M059J (cell line): ENCODE data around the gene CACNA1I. TPM values are rescaled to one million over a fixed set of nuclear protein-coding genes. Genes with fewer than 3 reads are reported as not detected.

Experiments
- DNase-seq: peaks from one replicate; pipeline ENCODE4 v3.0.0-alpha.2; 2012; ENCODE audit warnings: low read depth
- total RNA-seq: library from RNA; depleted of rRNA; stranded (reverse); fragments of >200 nt; shearing (Covaris generic); gene quantifications from 2 replicates; pipeline ENCODE4 v1.2.3, GENCODE V29; 2014

CACNA1I gene
- total RNA-seq, 1 experiment from 2014 or later: 0.02 TPM

GRCh38 chr22:39535831-39536449 lies 34.6 kb upstream of the CACNA1I start:
- DNase-seq: no peak

GRCh38 chr22:39536711-39537110 lies 33.8 kb upstream of the CACNA1I start:
- no peak for DNase-seq

- DNase-seq: no peak
Measured at GRCh38 chr22:39537975-39538374, 32.6 kb upstream of the CACNA1I start.

- peak; percentile 23 for DNase-seq
Measured at GRCh38 chr22:39543095-39543494, 27.5 kb upstream of the CACNA1I start.

- DNase-seq: peak; percentile 25
Measured at GRCh38 chr22:39545386-39546365, 24.9 kb upstream of the CACNA1I start.

GRCh38 chr22:39546889-39547586 lies 23.5 kb upstream of the CACNA1I start:
- DNase-seq: peak; percentile 46

GRCh38 chr22:39547587-39547947 lies 23.0 kb upstream of the CACNA1I start:
- DNase-seq: no peak

- no peak for DNase-seq
Measured at GRCh38 chr22:39553429-39553828, 17.1 kb upstream of the CACNA1I start.

GRCh38 chr22:39554151-39554550 lies 16.4 kb upstream of the CACNA1I start:
- DNase-seq: no peak

- no peak for DNase-seq
Measured at GRCh38 chr22:39556970-39557841, 13.3 kb upstream of the CACNA1I start.

GRCh38 chr22:39558254-39558727 lies 12.3 kb upstream of the CACNA1I start:
- DNase-seq: no peak

GRCh38 chr22:39558950-39559349 lies 11.6 kb upstream of the CACNA1I start:
- DNase-seq: no peak

- DNase-seq: peak; percentile 74
Measured at GRCh38 chr22:39559456-39560105, 11.0 kb upstream of the CACNA1I start.

- no peak for DNase-seq
Measured at GRCh38 chr22:39560127-39560526, 10.4 kb upstream of the CACNA1I start.

GRCh38 chr22:39562839-39563489 lies 7.6 kb upstream of the CACNA1I start:
- DNase-seq: no peak

- DNase-seq: no peak
Measured at GRCh38 chr22:39563571-39564428, 6.8 kb upstream of the CACNA1I start.

GRCh38 chr22:39565414-39565944 lies 5.1 kb upstream of the CACNA1I start:
- no peak for DNase-seq

GRCh38 chr22:39567135-39567946 lies 3.2 kb upstream of the CACNA1I start:
- no peak for DNase-seq
